Right hindlimb (tissue), 1 donor: ENCODE data around the gene TMSB4X.
"Not testable (repeated sequence)": the region's sequence is repeated elsewhere in the genome, so short reads cannot be mapped to it uniquely, and the experiment has no call there.

Source experiments
- DNase-seq: peaks from one replicate; pipeline ENCODE4 v3.0.0-alpha.2; 2018

The TMSB4X gene

GRCh38 chrX:12955882-12956703, 18.8 kb upstream of the TMSB4X start:
- DNase-seq, result peak; percentile 70

- DNase-seq, result no peak
These were observed 18.0 kb upstream of the TMSB4X start for GRCh38 chrX:12956704-12957534.

- no peak for DNase-seq
These were observed 16.9 kb upstream of the TMSB4X start for GRCh38 chrX:12958059-12958458.

- DNase-seq, result no peak
These were observed 16.4 kb upstream of the TMSB4X start for GRCh38 chrX:12958461-12958860.

- DNase-seq, result no peak
These were observed 13.7 kb upstream of the TMSB4X start for GRCh38 chrX:12961196-12961718.

GRCh38 chrX:12962041-12962504, 12.8 kb upstream of the TMSB4X start:
- DNase-seq, result no peak

GRCh38 chrX:12963210-12963850, 11.6 kb upstream of the TMSB4X start:
- not testable (repeated sequence) for DNase-seq

GRCh38 chrX:12965131-12965940, 9.6 kb upstream of the TMSB4X start:
- DNase-seq, result no peak

- DNase-seq, result no peak
These were observed 8.8 kb upstream of the TMSB4X start for GRCh38 chrX:12966151-12966550.

GRCh38 chrX:12967711-12968465, 7.0 kb upstream of the TMSB4X start:
- no peak for DNase-seq

GRCh38 chrX:12970691-12971202, 4.2 kb upstream of the TMSB4X start:
- DNase-seq, result peak; percentile 60

GRCh38 chrX:12971282-12972003, 3.5 kb upstream of the TMSB4X start:
- no peak for DNase-seq

- DNase-seq, result no peak
These were observed 2.7 kb upstream of the TMSB4X start for GRCh38 chrX:12972243-12972642.

- no peak for DNase-seq
These were observed 1.9 kb upstream of the TMSB4X start for GRCh38 chrX:12972878-12973560.

GRCh38 chrX:12973561-12974304, 1.2 kb upstream of the TMSB4X start:
- no peak for DNase-seq

- DNase-seq, result peak; percentile 66
These were observed 560 bp upstream of the TMSB4X start for GRCh38 chrX:12974305-12974795.

- no peak for DNase-seq
These were observed 708 bp downstream of the TMSB4X start for GRCh38 chrX:12975670-12975965.

GRCh38 chrX:12975991-12976558, 1.2 kb downstream of the TMSB4X start:
- peak; percentile 71 for DNase-seq
